ENCODE measurements around the gene STK32A.

The STK32A gene

GRCh38 chr5:147400881-147401280 lies 166.1 kb downstream of the STK32A start:
- TF ChIP-seq CTCF (conservative IDR thresholded peaks at IDR 0.05), result no peak
- no peak for TF ChIP-seq ZFX (IDR thresholded peaks at IDR 0.05)
- no peak overlapping the region for H3K27ac ChIP-seq

GRCh38 chr5:147403651-147404640 lies 169.1 kb downstream of the STK32A start:
- TF ChIP-seq CTCF (conservative IDR thresholded peaks at IDR 0.05) (no peak), ZFX (IDR thresholded peaks at IDR 0.05) (no peak)
- no peak overlapping the region for H3K27ac ChIP-seq

GRCh38 chr5:147404706-147405105 lies 169.9 kb downstream of the STK32A start:
- TF ChIP-seq ZFX (IDR thresholded peaks at IDR 0.05) (no peak), CTCF (conservative IDR thresholded peaks at IDR 0.05) (no peak)
- no peak overlapping the region for H3K27ac ChIP-seq

- no peak overlapping the region for H3K27ac ChIP-seq
- TF ChIP-seq CTCF (conservative IDR thresholded peaks at IDR 0.05) (no peak), ZFX (IDR thresholded peaks at IDR 0.05) (no peak)
These were observed 171.8 kb downstream of the STK32A start for GRCh38 chr5:147406636-147407035.

GRCh38 chr5:147407094-147407681 lies 172.4 kb downstream of the STK32A start:
- no peak for TF ChIP-seq CTCF (conservative IDR thresholded peaks at IDR 0.05)
- TF ChIP-seq ZFX (IDR thresholded peaks at IDR 0.05), result no peak

GRCh38 chr5:147408980-147409379 lies 174.2 kb downstream of the STK32A start:
- H3K27ac ChIP-seq, result no peak overlapping the region
- TF ChIP-seq CTCF (conservative IDR thresholded peaks at IDR 0.05) (no peak), ZFX (IDR thresholded peaks at IDR 0.05) (no peak)

More at GRCh38 chr5:147407094-147407681, 172.4 kb downstream of the STK32A start:
- H3K27ac ChIP-seq, result no peak overlapping the region

Data from C4-2B (cell line).